PFSK-1 (cell line): Measurements from ENCODE around the gene ACKR3. TPM values are rescaled to one million over a fixed set of nuclear protein-coding genes. Genes with fewer than 3 reads are reported as not detected.

Experiments used
- FOXP2 ChIP-seq: optimal IDR thresholded peaks from 2 replicates; pipeline ENCODE3; 2011; ENCODE audit warnings: borderline replicate concordance, control low read depth, inconsistent platforms; ENCODE audit not compliant: insufficient read depth; ENCODE audit errors: extremely low read length, extremely low read depth
- POLR2AphosphoS5 ChIP-seq: IDR thresholded peaks from 2 replicates; pipeline ENCODE4 v1.6.1; 2012; ENCODE audit warnings: low read depth, mild to moderate bottlenecking, control low read depth, low read length, moderate library complexity
- REST ChIP-seq, 2 experiments: IDR thresholded peaks; 2 replicates each; pipeline versions ENCODE4 v1.6.1 to v1.8.0; 2011 to 2012; ENCODE audit warnings: low read depth in 2 of 2, low read length in 2 of 2, control low read depth in 1 of 2, inconsistent platforms in 1 of 2, mild to moderate bottlenecking in 1 of 2, moderate library complexity in 1 of 2; ENCODE audit not compliant: insufficient read depth in 1 of 2
- SIN3A ChIP-seq: IDR thresholded peaks from 2 replicates; pipeline ENCODE4 v1.6.1; 2012; ENCODE audit warnings: mild to moderate bottlenecking, low read length, moderate library complexity, borderline replicate concordance; ENCODE audit not compliant: insufficient read depth
- TAF1 ChIP-seq: IDR thresholded peaks from 2 replicates; pipeline ENCODE4 v1.6.1; 2012; ENCODE audit warnings: low read length, control low read depth, borderline replicate concordance; ENCODE audit not compliant: insufficient read depth
- polyA plus RNA-seq: library from polyadenylated mRNA; unstranded; fragments of >200 nt; gene quantifications from one replicate; pipeline ENCODE4 v1.2.1, GENCODE V29; 2012; ENCODE audit warnings: low read depth, missing spikeins; ENCODE audit not compliant: insufficient read length

The ACKR3 gene
- polyA plus RNA-seq = not detected

- TF ChIP-seq FOXP2 (no peak), REST (IDR thresholded peaks at IDR 0.05; ENCODE audit: insufficient read depth in 1 of 2, low read depth in 2 of 2, low read length in 2 of 2) (no peak), TAF1 (no peak), POLR2AphosphoS5 (no peak), SIN3A (no peak)
These were observed at the start of gene ACKR3 for GRCh38 chr2:236569573-236569973. TSS of gene ACKR3 (plus strand) at chr2:236569825. CDS start at chr2:236580466, 10,641 bp downstream.

GRCh38 chr2:236521556-236521955 is 48.1 kb upstream of the ACKR3 start:
- no peak for TF ChIP-seq TAF1
- TF ChIP-seq FOXP2 = no peak
- TF ChIP-seq POLR2AphosphoS5 = no peak
- TF ChIP-seq REST (IDR thresholded peaks at IDR 0.05; ENCODE audit: insufficient read depth in 1 of 2, low read depth in 2 of 2, low read length in 2 of 2) = no peak
- no peak for TF ChIP-seq SIN3A

GRCh38 chr2:236523249-236523648 is 46.4 kb upstream of the ACKR3 start:
- no peak for TF ChIP-seq REST (IDR thresholded peaks at IDR 0.05; ENCODE audit: insufficient read depth in 1 of 2, low read depth in 2 of 2, low read length in 2 of 2)

GRCh38 chr2:236525411-236525997 is 44.1 kb upstream of the ACKR3 start:
- TF ChIP-seq TAF1 (no peak), FOXP2 (no peak), REST (IDR thresholded peaks at IDR 0.05; ENCODE audit: insufficient read depth in 1 of 2, low read depth in 2 of 2, low read length in 2 of 2) (no peak), POLR2AphosphoS5 (no peak), SIN3A (no peak)

GRCh38 chr2:236526455-236527158 is 43.0 kb upstream of the ACKR3 start:
- TF ChIP-seq POLR2AphosphoS5 (no peak), TAF1 (no peak), SIN3A (no peak), REST (IDR thresholded peaks at IDR 0.05; ENCODE audit: insufficient read depth in 1 of 2, low read depth in 2 of 2, low read length in 2 of 2) (no peak), FOXP2 (no peak)
